ENCODE results near the gene MGA.

The MGA gene

DNA sequence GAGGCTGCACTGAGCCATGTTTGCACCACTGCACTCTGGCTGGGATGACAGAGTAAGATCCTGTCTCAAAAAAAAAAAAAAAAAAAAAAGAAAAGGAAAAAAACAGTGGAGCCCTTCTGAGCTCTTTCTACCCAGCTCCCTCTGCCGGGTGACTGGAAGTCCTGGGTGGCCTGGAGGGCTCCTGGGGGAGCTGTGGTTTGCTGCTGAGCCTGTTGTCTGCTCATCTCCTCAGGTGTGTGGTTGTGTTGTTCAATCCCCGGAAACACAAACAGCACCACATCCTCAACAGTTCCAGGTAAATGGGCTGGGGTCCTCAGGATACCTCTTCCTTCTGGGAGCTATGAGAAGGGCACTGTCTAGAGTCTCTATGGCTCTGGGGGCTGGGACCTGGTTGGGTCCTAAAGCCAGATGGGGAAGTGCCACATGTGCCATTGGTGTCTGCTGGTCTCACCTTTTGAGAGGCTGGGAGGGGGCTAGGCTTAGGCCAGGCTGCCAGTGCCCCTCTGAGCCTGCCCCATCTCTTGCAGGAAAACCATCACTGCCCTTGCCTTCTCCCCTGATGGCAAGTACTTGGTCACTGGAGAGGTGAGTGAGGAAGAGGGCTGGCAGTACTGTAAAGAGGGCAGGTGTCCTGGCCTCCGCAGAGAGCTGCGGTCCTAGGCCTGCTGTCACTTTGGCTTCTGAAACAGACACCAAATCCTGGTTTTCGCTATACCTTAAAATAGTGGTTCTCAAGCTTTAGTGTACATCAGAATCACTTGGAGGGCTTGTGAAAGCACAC, 150.6 kb downstream of the MGA start:
- DNase-seq = no peak

DNA sequence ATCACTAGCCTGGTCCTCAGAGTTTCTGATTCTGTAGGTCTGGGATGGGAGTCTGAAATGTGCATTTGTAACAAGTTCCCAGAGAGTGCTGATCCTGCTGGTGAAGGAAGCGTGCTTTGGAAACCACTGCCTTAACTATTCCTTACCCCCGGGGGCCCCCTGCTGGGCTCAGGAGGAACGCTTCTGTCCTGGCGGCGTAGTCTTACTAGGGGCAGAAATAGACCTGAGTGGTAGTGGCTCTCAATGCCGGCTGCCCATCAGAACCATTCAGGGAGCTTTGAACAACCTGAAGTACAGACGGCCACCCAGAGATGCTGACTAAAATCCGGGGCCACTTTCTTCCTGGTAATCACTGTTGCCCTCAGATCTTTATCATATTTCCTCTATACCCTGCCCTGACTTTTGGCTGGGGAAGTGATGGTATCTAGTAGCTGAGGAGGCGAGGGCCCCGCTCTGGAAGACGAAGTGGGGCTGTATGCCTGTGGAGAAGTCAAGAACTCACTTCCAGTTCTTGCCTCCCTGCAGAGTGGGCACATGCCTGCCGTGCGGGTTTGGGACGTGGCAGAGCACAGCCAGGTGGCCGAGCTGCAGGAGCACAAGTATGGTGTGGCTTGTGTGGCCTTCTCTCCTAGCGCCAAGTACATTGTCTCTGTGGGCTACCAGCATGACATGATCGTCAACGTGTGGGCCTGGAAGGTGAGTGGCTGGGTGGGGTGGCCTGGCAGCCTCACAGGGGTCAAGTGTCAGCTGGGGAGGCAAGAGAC, 151.4 kb downstream of the MGA start:
- DNase-seq = peak; percentile 67 to 77

- no peak for DNase-seq
Measured at GRCh38 chr15:41812820-41813375, 152.7 kb downstream of the MGA start.

- no peak for DNase-seq
Measured at GRCh38 chr15:41813426-41813825, 153.2 kb downstream of the MGA start.

DNA sequence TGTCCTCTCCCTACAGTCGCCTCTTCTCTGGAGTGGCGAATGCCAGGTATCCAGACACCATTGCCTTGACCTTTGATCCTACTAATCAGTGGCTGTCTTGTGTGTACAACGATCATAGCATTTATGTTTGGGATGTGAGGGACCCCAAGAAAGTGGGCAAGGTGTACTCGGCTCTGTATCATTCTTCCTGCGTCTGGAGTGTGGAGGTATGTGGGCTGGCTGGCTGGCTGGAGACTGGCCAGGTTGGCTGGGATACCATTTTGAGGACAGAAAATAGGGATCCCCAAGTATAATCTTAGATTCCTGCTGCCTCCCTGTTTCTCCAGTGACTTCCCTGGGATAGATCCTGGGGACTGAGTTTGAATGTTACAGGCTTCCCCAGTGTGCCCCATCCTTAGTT, 154.3 kb downstream of the MGA start:
- no peak for DNase-seq

- DNase-seq = no peak
Measured at GRCh38 chr15:41816788-41817187, 156.6 kb downstream of the MGA start.

DNA sequence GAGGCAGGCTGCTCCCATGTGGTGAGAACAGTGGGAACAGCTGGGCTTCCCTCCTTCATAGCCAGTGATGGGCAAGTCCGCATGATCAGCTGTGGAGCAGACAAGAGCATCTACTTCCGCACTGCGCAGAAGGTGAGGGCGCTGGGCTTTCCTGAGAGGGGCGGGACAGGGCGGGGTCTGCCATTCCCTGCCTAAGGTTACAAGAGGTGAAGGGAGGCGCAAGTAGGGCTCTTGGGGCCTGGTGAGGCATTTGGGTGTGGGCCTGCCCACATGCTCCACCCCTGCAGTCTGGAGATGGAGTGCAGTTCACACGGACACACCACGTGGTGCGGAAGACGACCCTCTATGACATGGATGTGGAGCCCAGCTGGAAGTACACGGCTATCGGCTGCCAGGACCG, 157.1 kb downstream of the MGA start:
- no peak for DNase-seq

DNA sequence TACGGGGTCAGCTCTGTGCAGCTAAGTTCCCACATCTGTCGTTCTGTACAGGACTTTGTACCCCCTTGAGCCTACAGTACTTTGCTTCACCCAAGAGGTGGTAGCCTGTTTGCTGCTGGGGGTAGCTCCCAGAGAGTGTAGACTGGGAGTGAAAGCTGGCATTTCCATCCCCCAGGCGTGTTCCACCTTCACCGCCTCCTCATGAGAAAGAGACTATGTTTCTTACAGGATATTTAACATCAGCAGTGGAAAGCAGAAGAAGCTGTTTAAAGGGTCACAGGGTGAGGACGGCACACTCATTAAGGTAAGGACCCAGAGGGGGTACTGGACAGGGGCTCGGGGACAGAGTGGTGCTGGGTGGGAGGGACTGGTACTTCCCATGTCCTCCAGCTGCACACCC, 157.6 kb downstream of the MGA start:
- DNase-seq = no peak

DNA sequence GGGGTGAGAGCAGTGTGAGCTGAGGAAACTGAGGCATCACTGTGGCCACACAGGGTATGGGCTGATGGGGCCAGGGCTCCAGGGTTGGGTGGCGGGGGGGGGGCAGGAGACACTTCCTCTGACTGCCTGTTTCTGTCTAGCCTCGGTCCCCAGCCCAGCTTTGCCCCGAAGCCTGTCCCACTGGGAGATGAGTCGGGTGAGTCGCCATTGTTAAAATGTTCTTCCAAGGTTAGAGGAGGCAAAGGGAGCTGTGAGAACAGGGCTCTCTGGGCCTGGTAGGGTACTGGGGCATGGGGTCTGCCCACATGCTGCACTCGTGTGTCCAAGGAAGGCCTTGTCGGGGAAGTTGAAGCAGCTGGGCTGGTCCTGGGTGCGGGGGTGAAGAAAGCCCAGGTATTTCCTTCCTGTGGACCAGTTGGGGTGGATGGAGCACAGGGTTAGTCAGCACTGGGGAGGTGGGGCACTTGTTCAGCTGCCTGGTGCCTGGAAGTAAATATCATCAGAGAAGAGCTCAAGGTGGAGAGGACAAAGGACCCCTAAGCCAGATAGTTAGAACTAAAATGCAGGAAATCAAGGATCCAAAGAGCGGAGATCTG, 159.3 kb downstream of the MGA start:
- no peak for DNase-seq

DNA sequence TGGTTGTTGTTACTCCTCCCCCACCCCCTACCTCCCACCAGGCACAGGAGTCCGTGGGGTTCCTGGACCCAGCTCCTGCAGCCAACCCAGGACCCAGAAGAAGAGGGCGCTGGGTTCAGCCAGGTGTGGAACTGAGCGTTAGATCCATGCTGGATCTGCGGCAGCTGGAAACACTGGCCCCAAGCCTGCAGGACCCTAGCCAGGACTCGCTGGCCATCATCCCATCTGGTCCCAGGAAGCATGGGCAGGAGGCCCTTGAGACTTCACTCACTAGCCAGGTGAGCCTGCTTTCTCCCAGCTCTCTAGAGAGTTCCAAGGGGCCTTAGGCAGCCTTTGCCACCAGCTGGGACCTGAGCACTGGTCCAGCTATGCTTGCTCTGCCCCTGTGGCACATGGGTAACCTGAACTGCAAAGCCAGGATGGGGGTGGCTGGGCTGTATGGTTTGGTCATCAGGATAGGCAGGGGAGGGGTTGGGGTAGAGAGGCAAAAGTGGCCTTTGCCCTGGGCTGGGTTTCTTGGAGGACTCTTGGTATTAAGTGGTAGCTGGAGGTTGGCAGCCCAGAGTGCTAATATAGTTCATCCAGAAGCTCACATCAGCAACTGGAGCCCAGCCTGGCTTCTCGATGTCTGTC, 160.7 kb downstream of the MGA start:
- no peak for DNase-seq

GRCh38 chr15:41821831-41822230, 161.6 kb downstream of the MGA start:
- DNase-seq = no peak

DNA sequence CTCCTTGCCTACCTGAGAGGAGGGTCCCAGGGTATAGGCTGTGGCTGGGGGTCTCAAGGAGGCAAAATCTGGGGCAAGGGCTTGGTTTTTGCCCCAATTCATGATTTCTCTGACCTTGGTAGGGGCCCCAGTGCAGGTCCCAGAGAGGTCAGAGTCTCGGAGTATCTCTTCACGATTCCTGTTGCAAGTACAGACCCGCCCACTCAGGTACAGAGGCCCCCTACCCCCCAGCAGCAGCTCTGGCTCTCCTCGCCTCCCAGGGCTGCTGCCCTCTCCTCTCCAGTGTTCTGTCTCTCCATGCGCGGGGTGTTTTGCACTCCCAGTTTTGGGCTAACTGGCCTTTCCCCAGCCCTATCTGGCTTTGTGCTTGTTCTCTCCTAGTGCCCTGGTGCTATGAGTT, 162.3 kb downstream of the MGA start:
- no peak for DNase-seq
